Measurements from ENCODE around the gene FN1. TPM values are rescaled to one million over a fixed set of nuclear protein-coding genes. Genes with fewer than 3 reads are reported as not detected.

Gene FN1
- total RNA-seq, 1 donor from 2014 or later: not detected

DNA sequence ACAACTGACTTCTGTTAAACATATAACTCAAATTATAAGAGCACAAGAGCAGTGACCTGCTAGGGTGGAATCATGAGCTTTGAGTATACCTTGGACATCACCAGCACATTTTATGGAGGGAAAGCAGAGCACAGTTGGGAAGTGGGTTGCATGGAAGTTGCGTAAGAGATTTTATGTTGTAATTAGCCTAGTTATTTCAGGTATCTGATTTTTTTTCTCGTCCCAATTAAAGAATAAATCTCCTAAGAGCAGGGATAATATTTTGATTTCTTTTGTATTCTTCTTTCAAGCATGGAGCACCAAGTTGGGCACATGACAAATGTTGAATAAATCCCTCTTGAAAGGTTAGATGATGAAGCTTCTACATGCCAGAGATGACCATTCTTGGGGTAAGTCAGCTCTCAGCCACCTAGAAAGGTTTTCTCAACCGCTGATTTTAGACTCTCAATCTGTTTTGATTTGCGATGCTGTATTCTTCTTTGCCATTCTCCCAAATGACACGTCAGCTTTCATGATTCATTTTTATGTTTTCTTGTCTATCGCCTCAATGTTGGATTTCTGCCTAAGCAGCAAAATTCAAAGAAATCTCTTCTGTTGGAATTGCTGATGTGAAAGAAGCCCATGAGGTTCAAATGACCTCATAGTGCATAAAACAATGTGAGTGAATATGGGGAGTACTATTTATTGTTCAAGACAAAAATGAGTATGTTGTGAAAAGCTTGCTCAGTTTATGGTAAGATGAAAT lies 15.3 kb upstream of the FN1 start:
- Mint-ChIP-seq H3K4me3 (no peak overlapping the region), H3K27ac (no peak overlapping the region), H3K27me3 (peaks cover 20% of the 10 kb centered on the region), H3K36me3 (ENCODE audit: low read depth) (no peaks in the 10 kb centered on the region), H3K4me1 (no peaks in the 10 kb centered on the region), H3K9me3 (no peaks in the 10 kb centered on the region)
- ATAC-seq (ENCODE audit: low read depth) (no peak), DNase-seq (no peak)
- CTCF ChIA-PET: no interaction called here
- intact Hi-C loops (cut with micrococcal nuclease): loop anchor here (10.0 kb wide), 1 partner anchor 1214 kb away; no protein-coding TSS in a partner anchor
- POLR2A ChIA-PET: no interaction called here
- TF ChIP-seq, protein P1, sequence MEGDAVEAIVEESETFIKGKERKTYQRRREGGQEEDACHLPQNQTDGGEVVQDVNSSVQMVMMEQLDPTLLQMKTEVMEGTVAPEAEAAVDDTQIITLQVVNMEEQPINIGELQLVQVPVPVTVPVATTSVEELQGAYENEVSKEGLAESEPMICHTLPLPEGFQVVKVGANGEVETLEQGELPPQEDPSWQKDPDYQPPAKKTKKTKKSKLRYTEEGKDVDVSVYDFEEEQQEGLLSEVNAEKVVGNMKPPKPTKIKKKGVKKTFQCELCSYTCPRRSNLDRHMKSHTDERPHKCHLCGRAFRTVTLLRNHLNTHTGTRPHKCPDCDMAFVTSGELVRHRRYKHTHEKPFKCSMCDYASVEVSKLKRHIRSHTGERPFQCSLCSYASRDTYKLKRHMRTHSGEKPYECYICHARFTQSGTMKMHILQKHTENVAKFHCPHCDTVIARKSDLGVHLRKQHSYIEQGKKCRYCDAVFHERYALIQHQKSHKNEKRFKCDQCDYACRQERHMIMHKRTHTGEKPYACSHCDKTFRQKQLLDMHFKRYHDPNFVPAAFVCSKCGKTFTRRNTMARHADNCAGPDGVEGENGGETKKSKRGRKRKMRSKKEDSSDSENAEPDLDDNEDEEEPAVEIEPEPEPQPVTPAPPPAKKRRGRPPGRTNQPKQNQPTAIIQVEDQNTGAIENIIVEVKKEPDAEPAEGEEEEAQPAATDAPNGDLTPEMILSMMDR (IDR thresholded peaks at IDR 0.05): no peak

DNA sequence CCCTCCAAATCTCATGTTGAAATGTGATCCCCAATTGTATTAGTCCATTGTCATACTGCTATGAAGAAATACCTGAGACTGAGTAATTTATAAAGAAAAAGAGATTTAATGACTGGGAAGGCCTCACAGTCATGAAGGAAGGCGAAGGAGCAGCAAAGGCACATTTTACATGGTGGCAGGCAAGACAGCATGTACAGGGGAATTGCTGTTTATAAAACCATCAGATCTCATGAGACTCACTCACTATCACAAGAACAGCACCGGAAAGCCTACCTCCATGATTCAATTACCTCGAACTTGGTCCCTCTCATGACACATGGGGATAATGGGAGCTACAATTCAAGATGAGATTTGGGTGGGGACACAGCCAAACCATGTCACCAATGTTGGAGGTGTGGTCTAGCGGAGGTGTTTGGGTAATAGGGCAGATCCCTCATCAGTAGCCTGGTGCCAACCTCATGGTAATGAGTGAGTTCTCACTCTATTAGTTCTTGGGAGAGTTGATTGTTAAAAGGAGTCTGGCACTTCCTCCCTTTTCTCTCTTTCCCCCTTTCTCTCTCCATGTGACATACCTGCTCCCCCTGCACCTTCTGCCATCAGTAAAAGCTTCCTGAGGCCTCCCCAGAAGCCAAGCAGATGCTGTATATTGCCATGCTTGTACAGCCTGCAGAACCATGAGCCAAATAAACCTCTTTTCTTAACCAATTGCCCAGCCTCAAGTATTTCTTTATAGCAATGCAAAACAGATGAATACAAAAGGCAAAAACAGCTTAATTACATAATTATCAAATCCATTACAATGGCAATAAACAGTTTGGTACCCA lies 14.5 kb upstream of the FN1 start:
- Mint-ChIP-seq H3K27ac (no peak overlapping the region), H3K9me3 (no peaks in the 10 kb centered on the region), H3K4me3 (no peak overlapping the region), H3K36me3 (ENCODE audit: low read depth) (no peaks in the 10 kb centered on the region), H3K4me1 (no peaks in the 10 kb centered on the region), H3K27me3 (peaks cover 20% of the 10 kb centered on the region)
- ChIA-PET POLR2A (no interaction called here), CTCF (no interaction called here)
- intact Hi-C loops (cut with micrococcal nuclease): loop anchor here (10.0 kb wide), 1 partner anchor 1214 kb away; no protein-coding TSS in a partner anchor
- TF ChIP-seq, protein P1 (IDR thresholded peaks at IDR 0.05): no peak
- no peak for DNase-seq
- ATAC-seq (ENCODE audit: low read depth): no peak

DNA sequence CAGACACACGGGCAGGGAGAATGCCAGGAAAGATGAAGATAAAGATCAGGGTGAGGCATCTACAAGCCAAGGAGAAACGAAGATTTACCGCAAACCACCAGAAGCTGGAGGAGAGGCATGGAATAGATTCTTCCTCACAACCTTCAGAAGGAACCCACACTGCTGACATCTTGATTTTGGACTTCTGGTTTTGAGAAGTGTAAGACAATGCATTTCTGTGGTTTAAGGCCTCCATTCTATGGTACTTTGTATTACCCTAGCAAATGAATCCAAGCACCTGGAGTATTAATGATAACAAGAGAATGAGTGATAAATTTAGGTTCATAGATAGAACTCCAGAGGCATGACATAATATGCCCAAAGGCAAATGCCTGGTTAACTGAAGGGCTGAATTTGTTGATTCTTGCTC lies 11.8 kb upstream of the FN1 start:
- Mint-ChIP-seq H3K9me3 (no peaks in the 10 kb centered on the region), H3K4me3 (no peak overlapping the region), H3K36me3 (ENCODE audit: low read depth) (no peaks in the 10 kb centered on the region), H3K27ac (no peak overlapping the region), H3K27me3 (peaks cover 17% of the 10 kb centered on the region), H3K4me1 (no peaks in the 10 kb centered on the region)
- CTCF ChIA-PET: no interaction called here
- POLR2A ChIA-PET: no interaction called here
- DNase-seq (no peak), ATAC-seq (ENCODE audit: low read depth) (no peak)
- TF ChIP-seq, protein P1 (IDR thresholded peaks at IDR 0.05): no peak
- intact Hi-C loops (cut with micrococcal nuclease): no loop called here

DNA sequence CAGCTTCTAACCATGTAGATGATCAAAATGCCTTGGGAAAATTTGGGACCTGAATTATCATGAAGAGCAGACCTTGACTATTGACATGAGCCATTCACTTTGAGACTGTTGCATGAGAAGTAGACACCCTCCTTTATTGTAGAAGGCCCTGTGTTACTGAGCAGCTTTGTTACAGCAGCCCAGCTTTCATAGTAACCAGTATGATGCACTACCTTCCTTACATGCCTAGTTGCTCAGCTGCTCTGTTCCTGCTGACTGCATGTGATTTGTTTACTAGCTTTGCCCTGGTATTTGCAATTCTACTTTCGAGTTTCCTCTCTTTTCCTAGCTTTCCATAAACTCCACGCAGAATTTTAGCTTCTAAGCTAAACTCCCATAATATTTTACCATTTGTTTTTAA lies 11.2 kb upstream of the FN1 start:
- TF ChIP-seq, protein P1 (IDR thresholded peaks at IDR 0.05): no peak

DNA sequence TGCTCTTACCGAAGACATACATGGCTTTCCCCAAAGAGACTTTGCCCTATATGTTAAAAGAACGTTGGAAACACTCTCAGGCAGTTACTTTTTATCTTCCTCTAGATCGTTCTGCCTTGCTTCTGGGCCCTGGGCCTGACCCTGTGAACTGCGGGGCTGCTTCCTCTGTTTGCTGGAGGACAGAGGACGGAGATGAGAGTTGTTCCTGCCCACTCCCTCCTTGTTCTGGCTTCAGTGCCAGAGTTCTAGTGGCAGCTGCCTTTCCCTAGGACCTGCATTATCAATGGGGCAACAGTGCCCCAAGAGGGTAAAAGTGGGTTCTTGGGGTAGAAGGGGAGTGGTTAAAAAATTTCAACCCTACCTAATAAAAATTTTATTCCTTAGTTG lies 6.5 kb upstream of the FN1 start:
- Mint-ChIP-seq H3K9me3 (no peaks in the 10 kb centered on the region), H3K27ac (no peak overlapping the region), H3K36me3 (ENCODE audit: low read depth) (no peaks in the 10 kb centered on the region), H3K4me3 (no peak overlapping the region), H3K4me1 (no peaks in the 10 kb centered on the region), H3K27me3 (peaks cover 28% of the 10 kb centered on the region)
- POLR2A ChIA-PET: no interaction called here
- intact Hi-C loops (cut with micrococcal nuclease): no loop called here
- DNase-seq (no peak), ATAC-seq (ENCODE audit: low read depth) (no peak)
- CTCF ChIA-PET: no interaction called here
- TF ChIP-seq, protein P1 (IDR thresholded peaks at IDR 0.05): no peak

More for the DNA sequence above, 11.2 kb upstream of the FN1 start:
- Mint-ChIP-seq H3K4me3 (no peak overlapping the region), H3K9me3 (no peaks in the 10 kb centered on the region), H3K27ac (no peak overlapping the region), H3K36me3 (ENCODE audit: low read depth) (no peaks in the 10 kb centered on the region), H3K4me1 (no peaks in the 10 kb centered on the region), H3K27me3 (peaks cover 15% of the 10 kb centered on the region)
- ChIA-PET CTCF (interaction anchor here (0.8 kb wide), 1 partner anchor 9 kb away, joined by 3 read pairs; no protein-coding TSS in a partner anchor), POLR2A (no interaction called here)
- intact Hi-C loops (cut with micrococcal nuclease): no loop called here
- ATAC-seq (ENCODE audit: low read depth) (no peak), DNase-seq (no peak)
